HL-60/S4 (cell line): ENCODE measurements around the gene IL1R1.

Experiments used
- in situ Hi-C: fragments of 300-500 bp; cut with MboI; formaldehyde crosslinking; loops from 2 replicates; pipeline ENCODE4 v1.14.3; 2022; ENCODE audit warnings: low sequenced_read_pairs

The IL1R1 gene

GRCh38 chr2:102137138-102137537, 5.4 kb upstream of the IL1R1 start:
- in situ Hi-C loops: no loop called here

- in situ Hi-C loops: no loop called here
Measured at GRCh38 chr2:102138331-102138730, 4.2 kb upstream of the IL1R1 start.

GRCh38 chr2:102139851-102140250, 2.7 kb upstream of the IL1R1 start:
- in situ Hi-C loops: no loop called here

GRCh38 chr2:102140377-102140776, 2.2 kb upstream of the IL1R1 start:
- in situ Hi-C loops: no loop called here

- in situ Hi-C loops: no loop called here
Measured at GRCh38 chr2:102141011-102141943, 1.3 kb upstream of the IL1R1 start.

- in situ Hi-C loops: no loop called here
Measured at GRCh38 chr2:102142829-102143449, 393 bp downstream of the IL1R1 start.

- in situ Hi-C loops: no loop called here
Measured at GRCh38 chr2:102143450-102143985, 972 bp downstream of the IL1R1 start.

GRCh38 chr2:102144128-102144527, 1.6 kb downstream of the IL1R1 start:
- in situ Hi-C loops: no loop called here

- in situ Hi-C loops: no loop called here
Measured at GRCh38 chr2:102145107-102145506, 2.6 kb downstream of the IL1R1 start.

- in situ Hi-C loops: no loop called here
Measured at GRCh38 chr2:102145934-102146333, 3.4 kb downstream of the IL1R1 start.

- in situ Hi-C loops: no loop called here
Measured at GRCh38 chr2:102147935-102148334, 5.4 kb downstream of the IL1R1 start.

GRCh38 chr2:102149243-102149642, 6.7 kb downstream of the IL1R1 start:
- in situ Hi-C loops: no loop called here

GRCh38 chr2:102149644-102150455, 7.3 kb downstream of the IL1R1 start:
- in situ Hi-C loops: no loop called here

- in situ Hi-C loops: no loop called here
Measured at GRCh38 chr2:102154364-102154763, 11.8 kb downstream of the IL1R1 start.

GRCh38 chr2:102154946-102155702, 12.6 kb downstream of the IL1R1 start:
- in situ Hi-C loops: no loop called here

GRCh38 chr2:102155703-102156515, 13.4 kb downstream of the IL1R1 start:
- in situ Hi-C loops: no loop called here

GRCh38 chr2:102158011-102158755, 15.6 kb downstream of the IL1R1 start:
- in situ Hi-C loops: no loop called here

GRCh38 chr2:102159295-102159694, 16.7 kb downstream of the IL1R1 start:
- in situ Hi-C loops: no loop called here
